ENCODE measurements around the gene THRB.

DNA sequence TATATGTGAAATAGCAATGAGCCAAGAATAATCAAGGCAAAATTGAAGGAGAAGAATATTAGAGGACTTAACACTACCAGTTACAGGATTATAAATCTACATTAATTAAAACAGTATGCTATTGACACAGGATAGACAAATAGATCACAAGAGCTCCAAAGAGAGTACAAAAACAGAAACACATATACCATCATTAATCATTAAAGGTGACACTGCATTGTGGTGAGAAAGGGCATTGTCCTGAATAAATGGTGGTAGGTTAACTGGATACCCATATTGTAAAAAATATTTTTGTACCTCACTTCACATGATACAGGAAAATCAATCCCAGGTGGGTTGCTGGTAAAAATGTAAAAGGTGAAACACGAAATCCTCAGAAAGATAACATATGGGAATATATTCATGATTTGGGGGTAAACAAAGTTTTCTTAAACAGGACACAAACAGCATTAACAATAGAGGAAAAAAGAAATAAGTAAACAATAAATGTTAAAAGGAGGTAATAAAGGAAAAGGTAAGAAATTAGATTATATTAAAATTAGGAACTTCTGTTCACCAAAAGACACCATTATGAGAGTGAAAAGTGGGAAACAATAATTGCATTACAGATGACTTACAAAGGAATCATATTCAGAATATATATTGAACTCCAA is 145.2 kb downstream of the THRB start:
- TF ChIP-seq, protein P1, sequence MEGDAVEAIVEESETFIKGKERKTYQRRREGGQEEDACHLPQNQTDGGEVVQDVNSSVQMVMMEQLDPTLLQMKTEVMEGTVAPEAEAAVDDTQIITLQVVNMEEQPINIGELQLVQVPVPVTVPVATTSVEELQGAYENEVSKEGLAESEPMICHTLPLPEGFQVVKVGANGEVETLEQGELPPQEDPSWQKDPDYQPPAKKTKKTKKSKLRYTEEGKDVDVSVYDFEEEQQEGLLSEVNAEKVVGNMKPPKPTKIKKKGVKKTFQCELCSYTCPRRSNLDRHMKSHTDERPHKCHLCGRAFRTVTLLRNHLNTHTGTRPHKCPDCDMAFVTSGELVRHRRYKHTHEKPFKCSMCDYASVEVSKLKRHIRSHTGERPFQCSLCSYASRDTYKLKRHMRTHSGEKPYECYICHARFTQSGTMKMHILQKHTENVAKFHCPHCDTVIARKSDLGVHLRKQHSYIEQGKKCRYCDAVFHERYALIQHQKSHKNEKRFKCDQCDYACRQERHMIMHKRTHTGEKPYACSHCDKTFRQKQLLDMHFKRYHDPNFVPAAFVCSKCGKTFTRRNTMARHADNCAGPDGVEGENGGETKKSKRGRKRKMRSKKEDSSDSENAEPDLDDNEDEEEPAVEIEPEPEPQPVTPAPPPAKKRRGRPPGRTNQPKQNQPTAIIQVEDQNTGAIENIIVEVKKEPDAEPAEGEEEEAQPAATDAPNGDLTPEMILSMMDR (IDR thresholded peaks at IDR 0.05 in 8 of 11, conservative IDR thresholded peaks at IDR 0.05 in 3 of 11): no peak
- no peak for TF ChIP-seq POLR2A (IDR thresholded peaks at IDR 0.05)
